Activated CD4-positive, alpha-beta T cell treated with anti-CD3 and anti-CD28 coated beads, Interleukin-2, Interleukin-4, amounts not matched to agents 100 ng/mL and 50 ng/mL, durations not matched to agents 16 hours and 8 hours (primary cell): ENCODE data around the gene ZIC4.

Experiments
- DNase-seq: peaks from one replicate; pipeline ENCODE4 v3.0.0-alpha.2; 2020; ENCODE audit warnings: low spot score

The ZIC4 gene

DNA sequence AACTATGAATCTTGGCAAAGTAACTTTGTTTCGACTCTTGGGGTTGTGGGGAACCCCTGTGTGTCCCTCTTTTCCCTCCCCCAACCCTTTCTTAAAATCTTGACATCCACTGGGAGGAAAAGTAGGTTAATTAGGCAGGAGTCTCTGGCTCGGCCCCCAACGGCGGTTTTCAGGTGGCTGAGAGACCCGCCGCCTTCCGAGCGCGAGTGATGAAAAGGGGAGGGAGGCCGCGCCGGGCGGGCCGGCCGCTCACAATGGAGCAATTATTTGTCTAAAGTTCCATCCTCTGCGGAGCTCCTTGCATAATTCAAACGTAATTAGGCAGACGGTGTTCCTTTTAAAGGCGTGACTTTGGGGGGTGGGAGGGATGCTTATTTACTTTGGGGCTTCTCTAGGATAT lies 51.7 kb downstream of the ZIC4 start:
- DNase-seq, result no peak

DNA sequence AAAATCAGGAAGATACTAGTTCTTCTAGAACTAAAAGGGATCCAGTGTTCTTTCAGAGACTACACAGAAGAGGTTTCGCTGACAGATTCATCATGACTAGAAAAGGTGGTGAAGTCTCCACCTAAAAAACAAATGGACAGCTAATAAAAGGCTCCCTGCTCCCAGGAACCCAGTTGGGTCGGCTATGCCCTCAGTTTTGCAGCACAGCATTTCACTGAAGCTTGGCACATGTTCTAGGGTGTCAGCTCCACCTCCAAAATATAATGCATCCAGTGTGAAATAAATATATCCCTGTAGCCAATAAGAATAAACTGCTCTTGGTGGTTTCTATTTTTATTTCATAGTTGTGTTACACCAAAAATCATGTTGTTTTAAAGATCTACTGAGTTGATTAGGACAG lies 55.0 kb downstream of the ZIC4 start:
- no peak for DNase-seq

DNA sequence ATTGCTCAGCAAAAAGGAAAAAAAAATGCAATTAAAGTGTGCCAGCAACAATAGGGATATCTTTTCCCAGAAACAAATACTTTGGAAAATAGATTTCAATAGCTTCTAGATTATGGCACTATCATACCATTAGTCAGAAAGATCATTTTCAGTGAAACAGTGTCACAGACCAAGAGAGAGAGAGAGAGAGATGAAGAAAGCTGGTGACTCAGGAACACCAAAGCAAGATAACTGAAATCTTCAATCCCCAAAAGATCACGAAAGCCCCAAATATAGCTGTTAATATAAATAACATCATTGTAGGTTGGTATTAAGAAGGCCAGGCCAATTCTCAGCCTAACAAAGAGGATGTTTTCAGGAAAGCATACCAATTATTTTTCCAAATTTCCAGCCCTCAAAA lies 57.4 kb downstream of the ZIC4 start:
- no peak for DNase-seq

DNA sequence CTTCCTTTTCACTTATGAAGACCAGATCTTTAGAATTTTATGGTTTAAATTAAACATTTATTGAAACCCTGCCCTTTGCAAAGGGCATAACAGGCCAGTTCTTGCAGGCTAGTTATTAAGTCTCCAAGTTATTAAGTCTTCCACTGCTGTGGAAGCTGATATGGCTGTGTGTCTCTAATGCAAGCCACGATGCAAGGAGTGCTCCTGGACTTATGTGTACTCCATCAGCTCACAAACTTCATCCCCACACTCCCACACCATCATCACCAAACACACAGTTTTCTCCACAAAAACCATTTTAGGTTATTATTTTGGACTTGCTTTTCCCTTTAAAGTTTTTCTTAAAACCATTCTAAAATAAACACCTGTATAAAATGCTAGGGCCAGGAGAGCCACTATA lies 62.4 kb downstream of the ZIC4 start:
- no peak for DNase-seq

DNA sequence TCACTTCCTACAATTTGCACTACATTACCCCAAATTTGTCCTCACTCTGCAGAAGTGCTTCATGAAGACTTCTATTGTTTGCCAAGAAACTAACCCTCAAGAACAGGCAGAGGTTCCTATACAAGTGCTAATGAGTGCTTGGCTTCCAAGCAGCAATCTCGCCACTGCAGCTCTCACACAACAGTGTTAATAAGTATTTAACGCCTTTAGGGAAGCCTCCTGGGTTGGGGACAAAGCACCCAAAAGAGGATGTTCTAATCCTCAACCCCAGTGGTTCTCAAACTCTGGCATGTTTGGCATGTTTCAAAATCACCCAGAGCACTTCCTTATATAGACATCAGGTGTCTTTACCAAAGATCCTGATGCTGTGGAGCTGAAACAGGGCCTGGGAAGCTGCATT lies 64.6 kb downstream of the ZIC4 start:
- DNase-seq, result no peak

DNA sequence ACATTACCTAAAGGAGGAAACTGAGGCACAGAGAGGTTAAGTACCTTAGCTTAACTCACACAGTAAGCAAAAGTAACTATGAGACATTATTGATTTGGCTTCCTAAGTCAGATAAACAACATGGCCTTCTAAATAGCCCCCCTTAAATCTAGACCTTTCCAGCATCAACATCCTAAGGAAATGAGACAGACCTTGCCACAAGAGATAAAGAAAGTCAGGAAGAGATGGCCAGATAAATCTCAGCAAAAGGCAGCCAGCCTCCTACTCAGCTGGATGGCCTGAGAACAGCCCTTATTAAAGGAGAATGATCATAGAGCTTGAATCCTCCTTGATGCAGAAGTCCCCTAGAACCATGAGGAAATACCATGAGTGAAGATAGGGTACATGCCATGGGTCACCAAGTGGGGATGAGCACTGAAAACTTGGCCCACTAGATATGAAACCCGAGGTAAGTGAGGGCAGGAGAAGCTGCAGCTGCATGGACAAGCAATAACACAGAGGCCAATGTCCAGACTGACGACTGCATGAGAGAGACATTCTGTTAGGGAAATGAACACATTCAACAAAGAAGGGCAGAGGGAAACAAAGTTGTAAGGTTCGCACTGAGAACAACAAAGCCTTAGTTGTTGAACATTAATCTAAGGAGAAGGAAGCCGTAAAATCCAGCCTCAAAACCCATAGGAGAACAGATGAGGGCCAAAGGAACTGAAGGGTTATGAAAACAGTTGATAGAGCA lies 69.6 kb downstream of the ZIC4 start:
- no peak for DNase-seq
